SK-N-SH treated with all-trans-retinoic acid at 6 μM for 48 hours (cell line): ENCODE results near the gene EDEM2.

Source experiments
- ATAC-seq: fragments of 200-7000 bp; cut with Tn5 transposase; 3 replicates; pipeline ENCODE4 v1.9.1; 2020; ENCODE audit warnings: mild to moderate bottlenecking, moderate library complexity
- ARNTL ChIP-seq: fragments of 450-650 bp; formaldehyde crosslinking; IDR thresholded peaks from 2 replicates; pipeline ENCODE4 v1.5.0; 2020; ENCODE audit warnings: low read depth, mild to moderate bottlenecking, moderate library complexity, borderline replicate concordance
- BACH2 ChIP-seq: fragments of 250-450 bp; sonication (Bioruptor Pico); IDR thresholded peaks from 2 replicates; pipeline ENCODE4 v1.9.0; 2021; ENCODE audit warnings: mild to moderate bottlenecking, borderline replicate concordance
- CSDC2 ChIP-seq: fragments of 250-450 bp; sonication (Bioruptor Pico); IDR thresholded peaks from 2 replicates; pipeline ENCODE4 v1.5.0; 2020; ENCODE audit warnings: mild to moderate bottlenecking, moderate library complexity
- ESRRG ChIP-seq: fragments of 250-450 bp; sonication (Bioruptor Pico); IDR thresholded peaks from 2 replicates; pipeline ENCODE4 v1.6.1; 2021; ENCODE audit warnings: mild to moderate bottlenecking
- GLIS3 ChIP-seq: fragments of 250-450 bp; sonication (Bioruptor Pico); IDR thresholded peaks from 2 replicates; pipeline ENCODE4 v1.5.0; 2020; ENCODE audit warnings: mild to moderate bottlenecking, moderate library complexity
- ISL1 ChIP-seq: fragments of 250-450 bp; sonication (Bioruptor Pico); IDR thresholded peaks from 2 replicates; pipeline ENCODE4 v2.1.2; 2022; ENCODE audit warnings: mild to moderate bottlenecking, moderate library complexity
- OSR1 ChIP-seq: fragments of 250-450 bp; sonication (Bioruptor Pico); IDR thresholded peaks from 2 replicates; pipeline ENCODE4 v1.8.0; 2022; ENCODE audit warnings: moderate library complexity, mild to moderate bottlenecking, inconsistent platforms
- PPARA ChIP-seq: fragments of 250-450 bp; sonication (Bioruptor Pico); IDR thresholded peaks from 2 replicates; pipeline ENCODE4 v1.5.0; 2020; ENCODE audit warnings: mild to moderate bottlenecking, borderline replicate concordance
- RARB ChIP-seq: fragments of 250-450 bp; sonication (Bioruptor Pico); IDR thresholded peaks from 2 replicates; pipeline ENCODE4 v1.8.0; 2021; ENCODE audit warnings: mild to moderate bottlenecking, moderate library complexity
- SNAI2 ChIP-seq: fragments of 250-450 bp; sonication (Bioruptor Pico); IDR thresholded peaks from 2 replicates; pipeline ENCODE4 v1.5.0; 2020; ENCODE audit warnings: mild to moderate bottlenecking, moderate library complexity
- TCF4 ChIP-seq: fragments of 250-450 bp; sonication (Bioruptor Pico); IDR thresholded peaks from 2 replicates; pipeline ENCODE4 v1.8.0; 2021; ENCODE audit warnings: mild to moderate bottlenecking, moderate library complexity, borderline replicate concordance
- TOX ChIP-seq: fragments of 250-450 bp; sonication (Bioruptor Pico); IDR thresholded peaks from 2 replicates; pipeline ENCODE4 v1.8.0; 2021; ENCODE audit warnings: mild to moderate bottlenecking, moderate library complexity, borderline replicate concordance
- ZFP3 ChIP-seq: fragments of 250-450 bp; sonication (Bioruptor Pico); IDR thresholded peaks from 2 replicates; pipeline ENCODE4 v1.5.0; 2020; ENCODE audit warnings: mild to moderate bottlenecking, moderate library complexity
- ZFP30 ChIP-seq: fragments of 450-650 bp; formaldehyde crosslinking; IDR thresholded peaks from 2 replicates; pipeline ENCODE4 v1.5.0; 2022; ENCODE audit warnings: mild to moderate bottlenecking, moderate library complexity
- ZNF565 ChIP-seq: fragments of 450-650 bp; formaldehyde crosslinking; conservative IDR thresholded peaks from 2 replicates; pipeline ENCODE4 v1.5.0; 2020; ENCODE audit warnings: low read depth, mild to moderate bottlenecking, moderate library complexity
- ZNF70 ChIP-seq: fragments of 450-650 bp; formaldehyde crosslinking; IDR thresholded peaks from 2 replicates; pipeline ENCODE4 v1.5.0; 2020; ENCODE audit warnings: mild to moderate bottlenecking, moderate library complexity
- ZNF8 ChIP-seq: fragments of 450-650 bp; formaldehyde crosslinking; IDR thresholded peaks from 2 replicates; pipeline ENCODE4 v1.5.0; 2020; ENCODE audit warnings: mild to moderate bottlenecking, moderate library complexity
- TF ChIP-seq, protein P1 (sequence below): fragments of 250-450 bp; sonication (Bioruptor Pico); IDR thresholded peaks from 2 replicates; pipeline ENCODE4 v1.5.0; 2020; ENCODE audit warnings: mild to moderate bottlenecking, moderate library complexity
- TF ChIP-seq, protein P2 (sequence below): fragments of 250-450 bp; sonication (Bioruptor Pico); IDR thresholded peaks from 2 replicates; pipeline ENCODE4 v1.8.0; 2021; ENCODE audit warnings: low read depth, mild to moderate bottlenecking, moderate library complexity, borderline replicate concordance
- TF ChIP-seq, protein P3 (sequence below): fragments of 250-450 bp; sonication (Bioruptor Pico); IDR thresholded peaks from 2 replicates; pipeline ENCODE4 v1.8.0; 2020; ENCODE audit warnings: mild to moderate bottlenecking, moderate library complexity, borderline replicate concordance
- TF ChIP-seq, protein P4 (sequence below): fragments of 250-450 bp; sonication (Bioruptor Pico); IDR thresholded peaks from 2 replicates; pipeline ENCODE4 v1.5.1; 2020; ENCODE audit warnings: low read depth, mild to moderate bottlenecking, moderate library complexity
- TF ChIP-seq, protein P5 (sequence below): fragments of 250-450 bp; sonication (Bioruptor Pico); IDR thresholded peaks from 2 replicates; pipeline ENCODE4 v1.5.1; 2021; ENCODE audit warnings: mild to moderate bottlenecking, moderate library complexity

EDEM2 gene

DNA sequence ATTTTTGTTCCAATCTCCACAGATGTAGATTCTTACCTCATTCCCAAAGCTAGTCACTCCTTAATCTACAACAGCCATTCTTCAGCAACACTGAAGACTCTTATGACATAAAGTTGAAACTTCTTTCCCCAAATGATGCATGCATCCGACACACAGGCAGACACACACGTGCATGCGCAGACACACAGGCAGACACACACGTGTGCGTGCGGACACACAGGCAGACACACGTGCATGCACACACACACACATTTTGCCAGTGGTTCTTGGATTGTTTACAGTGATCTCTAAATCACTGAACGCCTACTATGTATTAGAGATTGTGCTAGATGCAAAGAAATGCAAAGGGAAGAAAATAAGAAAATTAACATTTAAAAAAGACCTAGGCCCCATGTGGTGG lies 45.5 kb downstream of the EDEM2 start:
- no peak for TF ChIP-seq ZNF565 (CRISPR knock-in tag)
- no peak for TF ChIP-seq ESRRG (CRISPR knock-in tag)
- TF ChIP-seq, protein P1, sequence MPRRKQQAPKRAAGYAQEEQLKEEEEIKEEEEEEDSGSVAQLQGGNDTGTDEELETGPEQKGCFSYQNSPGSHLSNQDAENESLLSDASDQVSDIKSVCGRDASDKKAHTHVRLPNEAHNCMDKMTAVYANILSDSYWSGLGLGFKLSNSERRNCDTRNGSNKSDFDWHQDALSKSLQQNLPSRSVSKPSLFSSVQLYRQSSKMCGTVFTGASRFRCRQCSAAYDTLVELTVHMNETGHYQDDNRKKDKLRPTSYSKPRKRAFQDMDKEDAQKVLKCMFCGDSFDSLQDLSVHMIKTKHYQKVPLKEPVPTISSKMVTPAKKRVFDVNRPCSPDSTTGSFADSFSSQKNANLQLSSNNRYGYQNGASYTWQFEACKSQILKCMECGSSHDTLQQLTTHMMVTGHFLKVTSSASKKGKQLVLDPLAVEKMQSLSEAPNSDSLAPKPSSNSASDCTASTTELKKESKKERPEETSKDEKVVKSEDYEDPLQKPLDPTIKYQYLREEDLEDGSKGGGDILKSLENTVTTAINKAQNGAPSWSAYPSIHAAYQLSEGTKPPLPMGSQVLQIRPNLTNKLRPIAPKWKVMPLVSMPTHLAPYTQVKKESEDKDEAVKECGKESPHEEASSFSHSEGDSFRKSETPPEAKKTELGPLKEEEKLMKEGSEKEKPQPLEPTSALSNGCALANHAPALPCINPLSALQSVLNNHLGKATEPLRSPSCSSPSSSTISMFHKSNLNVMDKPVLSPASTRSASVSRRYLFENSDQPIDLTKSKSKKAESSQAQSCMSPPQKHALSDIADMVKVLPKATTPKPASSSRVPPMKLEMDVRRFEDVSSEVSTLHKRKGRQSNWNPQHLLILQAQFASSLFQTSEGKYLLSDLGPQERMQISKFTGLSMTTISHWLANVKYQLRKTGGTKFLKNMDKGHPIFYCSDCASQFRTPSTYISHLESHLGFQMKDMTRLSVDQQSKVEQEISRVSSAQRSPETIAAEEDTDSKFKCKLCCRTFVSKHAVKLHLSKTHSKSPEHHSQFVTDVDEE (CRISPR knock-in tag) = no peak
- TF ChIP-seq ZNF70 (CRISPR knock-in tag) = no peak
- TF ChIP-seq ARNTL = no peak
- TF ChIP-seq, protein P2, sequence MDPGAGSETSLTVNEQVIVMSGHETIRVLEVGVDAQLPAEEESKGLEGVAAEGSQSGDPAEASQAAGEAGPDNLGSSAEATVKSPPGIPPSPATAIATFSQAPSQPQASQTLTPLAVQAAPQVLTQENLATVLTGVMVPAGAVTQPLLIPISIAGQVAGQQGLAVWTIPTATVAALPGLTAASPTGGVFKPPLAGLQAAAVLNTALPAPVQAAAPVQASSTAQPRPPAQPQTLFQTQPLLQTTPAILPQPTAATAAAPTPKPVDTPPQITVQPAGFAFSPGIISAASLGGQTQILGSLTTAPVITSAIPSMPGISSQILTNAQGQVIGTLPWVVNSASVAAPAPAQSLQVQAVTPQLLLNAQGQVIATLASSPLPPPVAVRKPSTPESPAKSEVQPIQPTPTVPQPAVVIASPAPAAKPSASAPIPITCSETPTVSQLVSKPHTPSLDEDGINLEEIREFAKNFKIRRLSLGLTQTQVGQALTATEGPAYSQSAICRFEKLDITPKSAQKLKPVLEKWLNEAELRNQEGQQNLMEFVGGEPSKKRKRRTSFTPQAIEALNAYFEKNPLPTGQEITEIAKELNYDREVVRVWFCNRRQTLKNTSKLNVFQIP (CRISPR knock-in tag) = no peak
- TF ChIP-seq TOX (CRISPR knock-in tag) = no peak
- no peak for TF ChIP-seq ZFP30
- TF ChIP-seq, protein P3, sequence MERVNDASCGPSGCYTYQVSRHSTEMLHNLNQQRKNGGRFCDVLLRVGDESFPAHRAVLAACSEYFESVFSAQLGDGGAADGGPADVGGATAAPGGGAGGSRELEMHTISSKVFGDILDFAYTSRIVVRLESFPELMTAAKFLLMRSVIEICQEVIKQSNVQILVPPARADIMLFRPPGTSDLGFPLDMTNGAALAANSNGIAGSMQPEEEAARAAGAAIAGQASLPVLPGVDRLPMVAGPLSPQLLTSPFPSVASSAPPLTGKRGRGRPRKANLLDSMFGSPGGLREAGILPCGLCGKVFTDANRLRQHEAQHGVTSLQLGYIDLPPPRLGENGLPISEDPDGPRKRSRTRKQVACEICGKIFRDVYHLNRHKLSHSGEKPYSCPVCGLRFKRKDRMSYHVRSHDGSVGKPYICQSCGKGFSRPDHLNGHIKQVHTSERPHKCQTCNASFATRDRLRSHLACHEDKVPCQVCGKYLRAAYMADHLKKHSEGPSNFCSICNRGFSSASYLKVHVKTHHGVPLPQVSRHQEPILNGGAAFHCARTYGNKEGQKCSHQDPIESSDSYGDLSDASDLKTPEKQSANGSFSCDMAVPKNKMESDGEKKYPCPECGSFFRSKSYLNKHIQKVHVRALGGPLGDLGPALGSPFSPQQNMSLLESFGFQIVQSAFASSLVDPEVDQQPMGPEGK (CRISPR knock-in tag) = no peak
- no peak for TF ChIP-seq ZFP3 (CRISPR knock-in tag)
- TF ChIP-seq BACH2 (CRISPR knock-in tag) = no peak
- TF ChIP-seq SNAI2 = no peak
- TF ChIP-seq, protein P4, sequence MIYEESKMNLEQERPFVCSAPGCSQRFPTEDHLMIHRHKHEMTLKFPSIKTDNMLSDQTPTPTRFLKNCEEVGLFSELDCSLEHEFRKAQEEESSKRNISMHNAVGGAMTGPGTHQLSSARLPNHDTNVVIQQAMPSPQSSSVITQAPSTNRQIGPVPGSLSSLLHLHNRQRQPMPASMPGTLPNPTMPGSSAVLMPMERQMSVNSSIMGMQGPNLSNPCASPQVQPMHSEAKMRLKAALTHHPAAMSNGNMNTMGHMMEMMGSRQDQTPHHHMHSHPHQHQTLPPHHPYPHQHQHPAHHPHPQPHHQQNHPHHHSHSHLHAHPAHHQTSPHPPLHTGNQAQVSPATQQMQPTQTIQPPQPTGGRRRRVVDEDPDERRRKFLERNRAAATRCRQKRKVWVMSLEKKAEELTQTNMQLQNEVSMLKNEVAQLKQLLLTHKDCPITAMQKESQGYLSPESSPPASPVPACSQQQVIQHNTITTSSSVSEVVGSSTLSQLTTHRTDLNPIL (CRISPR knock-in tag) = no peak
- TF ChIP-seq ISL1 = no peak
- no peak for TF ChIP-seq RARB (CRISPR knock-in tag)
- no peak for TF ChIP-seq OSR1
- no peak for TF ChIP-seq ZNF8 (CRISPR knock-in tag)
- no peak for TF ChIP-seq CSDC2
- TF ChIP-seq, protein P5, sequence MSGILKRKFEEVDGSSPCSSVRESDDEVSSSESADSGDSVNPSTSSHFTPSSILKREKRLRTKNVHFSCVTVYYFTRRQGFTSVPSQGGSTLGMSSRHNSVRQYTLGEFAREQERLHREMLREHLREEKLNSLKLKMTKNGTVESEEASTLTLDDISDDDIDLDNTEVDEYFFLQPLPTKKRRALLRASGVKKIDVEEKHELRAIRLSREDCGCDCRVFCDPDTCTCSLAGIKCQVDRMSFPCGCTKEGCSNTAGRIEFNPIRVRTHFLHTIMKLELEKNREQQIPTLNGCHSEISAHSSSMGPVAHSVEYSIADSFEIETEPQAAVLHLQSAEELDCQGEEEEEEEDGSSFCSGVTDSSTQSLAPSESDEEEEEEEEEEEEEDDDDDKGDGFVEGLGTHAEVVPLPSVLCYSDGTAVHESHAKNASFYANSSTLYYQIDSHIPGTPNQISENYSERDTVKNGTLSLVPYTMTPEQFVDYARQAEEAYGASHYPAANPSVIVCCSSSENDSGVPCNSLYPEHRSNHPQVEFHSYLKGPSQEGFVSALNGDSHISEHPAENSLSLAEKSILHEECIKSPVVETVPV = no peak
- TF ChIP-seq, all 23 proteins: peak for 0
- ATAC-seq = no peak

DNA sequence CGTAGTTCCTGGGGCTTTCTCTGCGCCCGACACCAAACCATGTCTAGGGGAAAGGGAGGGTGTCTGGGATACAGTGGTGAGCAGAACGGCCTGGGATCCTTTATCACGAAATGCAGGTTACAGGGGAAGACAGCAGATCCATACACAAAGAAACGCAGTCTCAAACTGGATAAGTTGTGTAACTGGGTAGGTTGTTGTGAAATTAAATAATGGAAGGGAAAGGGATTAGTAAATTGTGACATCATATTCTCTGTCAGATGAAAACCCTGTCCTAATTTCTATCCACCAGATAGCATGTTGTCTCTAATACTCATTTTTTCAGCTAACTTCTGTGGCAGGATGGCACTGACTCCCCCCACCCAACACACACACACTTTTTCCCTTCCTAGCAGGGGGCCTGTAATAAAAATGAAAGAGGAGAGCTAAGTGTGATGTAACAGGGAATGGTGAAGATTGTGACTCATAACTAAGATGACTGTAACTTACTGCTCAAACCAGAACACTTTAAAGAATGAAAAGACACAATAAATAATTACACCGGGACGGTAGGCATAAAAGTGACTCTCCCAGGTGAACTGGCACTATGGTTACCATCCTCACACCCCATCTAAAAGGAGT lies 53.8 kb downstream of the EDEM2 start:
- TF ChIP-seq BACH2 (CRISPR knock-in tag) (no peak), PPARA (CRISPR knock-in tag) (no peak), ZFP30 (no peak), GLIS3 (no peak), OSR1 (no peak), TCF4 (CRISPR knock-in tag) (no peak), SNAI2 (no peak), ZNF8 (CRISPR knock-in tag) (no peak)
- TF ChIP-seq, protein P1 (CRISPR knock-in tag) = no peak
- TF ChIP-seq, protein P5 = no peak
- TF ChIP-seq, all 23 proteins: peak for 0
- ATAC-seq = no peak
